KOPT-K1 (cell line): ENCODE data around the gene FADS1.
A peak's percentile ranks its signal among the peaks of the same experiment; 100 is the strongest.

Source experiments
- H3K27ac ChIP-seq: fragments of 200-600 bp; sonication (generic); 2 replicates; pipeline ENCODE4 v1.5.1; 2016; ENCODE audit warnings: antibody characterized with exemption, mild to moderate bottlenecking, low read depth, low read length; ENCODE audit not compliant: poor library complexity, severe bottlenecking
- H3K36me3 ChIP-seq: fragments of 200-600 bp; sonication (generic); 2 replicates; pipeline ENCODE4 v1.5.1; 2017; ENCODE audit warnings: antibody characterized with exemption, mild to moderate bottlenecking, low read length, moderate library complexity; ENCODE audit not compliant: insufficient read depth
- H3K9me3 ChIP-seq: fragments of 200-600 bp; sonication (generic); 2 replicates; pipeline ENCODE4 v1.5.1; 2017; ENCODE audit warnings: antibody characterized with exemption, low read length, mild to moderate bottlenecking; ENCODE audit not compliant: insufficient read depth, poor library complexity, severe bottlenecking

Gene FADS1

GRCh38 chr11:61815790-61816735 lies 740 bp downstream of the FADS1 start:
- peak overlapping the region; percentile 95 for H3K27ac ChIP-seq
- H3K36me3 ChIP-seq: peaks cover 33% of the 10 kb centered on the region
- H3K9me3 ChIP-seq: no peaks in the 10 kb centered on the region

GRCh38 chr11:61814958-61815789 lies 1.6 kb downstream of the FADS1 start:
- Histone ChIP-seq H3K27ac (peak overlapping the region; percentile 95), H3K36me3 (peaks cover 42% of the 10 kb centered on the region), H3K9me3 (no peaks in the 10 kb centered on the region)

GRCh38 chr11:61814247-61814957 lies 2.4 kb downstream of the FADS1 start:
- Histone ChIP-seq H3K36me3 (peaks cover 50% of the 10 kb centered on the region), H3K27ac (peak overlapping the region; percentile 95), H3K9me3 (no peaks in the 10 kb centered on the region)

GRCh38 chr11:61812736-61813411 lies 3.9 kb downstream of the FADS1 start:
- Histone ChIP-seq H3K36me3 (peaks cover 65% of the 10 kb centered on the region), H3K27ac (no peak overlapping the region), H3K9me3 (no peaks in the 10 kb centered on the region)

- no peak overlapping the region for H3K27ac ChIP-seq
- H3K36me3 ChIP-seq: peaks cover 75% of the 10 kb centered on the region
- H3K9me3 ChIP-seq: no peaks in the 10 kb centered on the region
These were observed 5.0 kb downstream of the FADS1 start for GRCh38 chr11:61811831-61812230.

- H3K36me3 ChIP-seq: peaks cover 86% of the 10 kb centered on the region
- no peak overlapping the region for H3K27ac ChIP-seq
- H3K9me3 ChIP-seq: no peaks in the 10 kb centered on the region
These were observed 6.1 kb downstream of the FADS1 start for GRCh38 chr11:61810671-61811175.

- Histone ChIP-seq H3K27ac (no peak overlapping the region), H3K9me3 (no peaks in the 10 kb centered on the region), H3K36me3 (peaks cover 100% of the 10 kb centered on the region)
These were observed 10.0 kb downstream of the FADS1 start for GRCh38 chr11:61806785-61807184.

- no peaks in the 10 kb centered on the region for H3K9me3 ChIP-seq
- H3K27ac ChIP-seq: no peak overlapping the region
- peaks cover 100% of the 10 kb centered on the region for H3K36me3 ChIP-seq
These were observed 11.7 kb downstream of the FADS1 start for GRCh38 chr11:61805146-61805545.

- no peaks in the 10 kb centered on the region for H3K9me3 ChIP-seq
- H3K36me3 ChIP-seq: peaks cover 100% of the 10 kb centered on the region
- H3K27ac ChIP-seq: no peak overlapping the region
These were observed 12.7 kb downstream of the FADS1 start for GRCh38 chr11:61803889-61804647.

GRCh38 chr11:61802605-61803004 lies 14.2 kb downstream of the FADS1 start:
- Histone ChIP-seq H3K27ac (no peak overlapping the region), H3K36me3 (peaks cover 100% of the 10 kb centered on the region), H3K9me3 (no peaks in the 10 kb centered on the region)

GRCh38 chr11:61800331-61801281 lies 16.2 kb downstream of the FADS1 start:
- H3K27ac ChIP-seq: no peak overlapping the region
- no peaks in the 10 kb centered on the region for H3K9me3 ChIP-seq
- H3K36me3 ChIP-seq: peaks cover 100% of the 10 kb centered on the region

- Histone ChIP-seq H3K36me3 (peaks cover 100% of the 10 kb centered on the region), H3K27ac (no peak overlapping the region), H3K9me3 (no peaks in the 10 kb centered on the region)
These were observed 17.0 kb downstream of the FADS1 start for GRCh38 chr11:61799665-61800284.
